Parathyroid adenoma (tissue), 2 donors: ENCODE measurements around the gene ATXN7L3.

Source experiments
- H2AFZ ChIP-seq: fragments of 300-600 bp; sonication (generic); one replicate; pipeline ENCODE4 v1.7.0; 2017; ENCODE audit warnings: antibody characterized with exemption, mild to moderate bottlenecking
- H3K27ac ChIP-seq: fragments of 300-600 bp; sonication (generic); one replicate; pipeline ENCODE4 v1.7.0; 2017
- H3K27me3 ChIP-seq: fragments of 300-600 bp; sonication (generic); one replicate; pipeline ENCODE4 v1.7.0; 2017; ENCODE audit warnings: low read length; ENCODE audit not compliant: control insufficient read depth, insufficient read depth
- H3K36me3 ChIP-seq: fragments of 300-600 bp; sonication (generic); one replicate; pipeline ENCODE4 v1.7.0; 2017; ENCODE audit warnings: low read length; ENCODE audit not compliant: control insufficient read depth, insufficient read depth
- H3K4me1 ChIP-seq: fragments of 300-600 bp; sonication (generic); one replicate; pipeline ENCODE4 v1.7.0; 2017; ENCODE audit warnings: control low read depth
- H3K4me2 ChIP-seq: fragments of 300-600 bp; sonication (generic); one replicate; pipeline ENCODE4 v1.7.0; 2017; ENCODE audit warnings: low read length
- H3K4me3 ChIP-seq: fragments of 300-600 bp; sonication (generic); one replicate; pipeline ENCODE4 v1.7.0; 2017; ENCODE audit warnings: low read depth, low read length
- H3K79me2 ChIP-seq: fragments of 300-600 bp; sonication (generic); one replicate; pipeline ENCODE4 v1.7.0; 2017; ENCODE audit warnings: control low read depth
- H3K9ac ChIP-seq: fragments of 300-600 bp; sonication (generic); one replicate; pipeline ENCODE4 v1.7.0; 2017; ENCODE audit warnings: mild to moderate bottlenecking
- H3K9me3 ChIP-seq: fragments of 300-600 bp; sonication (generic); one replicate; pipeline ENCODE4 v1.7.0; 2017; ENCODE audit warnings: low read length; ENCODE audit not compliant: control insufficient read depth
- TF ChIP-seq, protein P1 (sequence below): fragments of 300-600 bp; sonication (generic); IDR thresholded peaks from one replicate; pipeline ENCODE4 v1.7.0; 2017; ENCODE audit warnings: antibody characterized with exemption, mild to moderate bottlenecking
- donor health status: primary hyperparathyroidism.

The ATXN7L3 gene

DNA sequence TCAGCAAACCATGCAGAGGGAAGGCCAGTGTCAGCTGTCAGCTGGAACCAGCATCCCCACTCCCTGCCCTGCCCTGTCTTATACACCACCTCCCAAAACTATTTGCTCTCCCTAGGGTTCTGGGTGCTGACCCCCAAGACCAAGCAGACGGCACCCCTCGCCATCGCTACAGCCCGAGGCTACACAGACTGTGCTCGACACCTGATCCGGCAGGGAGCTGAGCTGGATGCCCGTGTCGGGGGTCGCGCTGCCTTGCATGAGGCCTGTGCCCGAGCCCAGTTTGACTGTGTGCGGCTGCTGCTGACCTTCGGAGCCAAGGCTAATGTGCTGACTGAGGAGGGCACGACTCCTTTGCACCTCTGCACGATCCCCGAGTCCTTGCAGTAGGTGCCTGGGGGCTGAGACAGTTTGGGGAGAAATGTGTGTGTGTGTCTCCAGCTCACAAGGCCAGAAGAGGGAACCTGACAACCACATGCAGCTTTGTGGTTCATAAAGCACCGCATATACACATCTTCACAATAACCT, 27.7 kb downstream of the ATXN7L3 start:
- H3K27ac ChIP-seq: no peak overlapping the region
- TF ChIP-seq, protein P1, sequence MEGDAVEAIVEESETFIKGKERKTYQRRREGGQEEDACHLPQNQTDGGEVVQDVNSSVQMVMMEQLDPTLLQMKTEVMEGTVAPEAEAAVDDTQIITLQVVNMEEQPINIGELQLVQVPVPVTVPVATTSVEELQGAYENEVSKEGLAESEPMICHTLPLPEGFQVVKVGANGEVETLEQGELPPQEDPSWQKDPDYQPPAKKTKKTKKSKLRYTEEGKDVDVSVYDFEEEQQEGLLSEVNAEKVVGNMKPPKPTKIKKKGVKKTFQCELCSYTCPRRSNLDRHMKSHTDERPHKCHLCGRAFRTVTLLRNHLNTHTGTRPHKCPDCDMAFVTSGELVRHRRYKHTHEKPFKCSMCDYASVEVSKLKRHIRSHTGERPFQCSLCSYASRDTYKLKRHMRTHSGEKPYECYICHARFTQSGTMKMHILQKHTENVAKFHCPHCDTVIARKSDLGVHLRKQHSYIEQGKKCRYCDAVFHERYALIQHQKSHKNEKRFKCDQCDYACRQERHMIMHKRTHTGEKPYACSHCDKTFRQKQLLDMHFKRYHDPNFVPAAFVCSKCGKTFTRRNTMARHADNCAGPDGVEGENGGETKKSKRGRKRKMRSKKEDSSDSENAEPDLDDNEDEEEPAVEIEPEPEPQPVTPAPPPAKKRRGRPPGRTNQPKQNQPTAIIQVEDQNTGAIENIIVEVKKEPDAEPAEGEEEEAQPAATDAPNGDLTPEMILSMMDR: no peak
- no peak overlapping the region for H3K9ac ChIP-seq
- H3K27me3 ChIP-seq: no peaks in the 10 kb centered on the region
- peaks cover 19% of the 10 kb centered on the region for H3K4me1 ChIP-seq
- no peaks in the 10 kb centered on the region for H3K36me3 ChIP-seq
- H3K4me3 ChIP-seq: no peak overlapping the region
- no peaks in the 10 kb centered on the region for H3K9me3 ChIP-seq
- H3K4me2 ChIP-seq: no peak overlapping the region
- no peak overlapping the region for H2AFZ ChIP-seq
- H3K79me2 ChIP-seq: no peaks in the 10 kb centered on the region

DNA sequence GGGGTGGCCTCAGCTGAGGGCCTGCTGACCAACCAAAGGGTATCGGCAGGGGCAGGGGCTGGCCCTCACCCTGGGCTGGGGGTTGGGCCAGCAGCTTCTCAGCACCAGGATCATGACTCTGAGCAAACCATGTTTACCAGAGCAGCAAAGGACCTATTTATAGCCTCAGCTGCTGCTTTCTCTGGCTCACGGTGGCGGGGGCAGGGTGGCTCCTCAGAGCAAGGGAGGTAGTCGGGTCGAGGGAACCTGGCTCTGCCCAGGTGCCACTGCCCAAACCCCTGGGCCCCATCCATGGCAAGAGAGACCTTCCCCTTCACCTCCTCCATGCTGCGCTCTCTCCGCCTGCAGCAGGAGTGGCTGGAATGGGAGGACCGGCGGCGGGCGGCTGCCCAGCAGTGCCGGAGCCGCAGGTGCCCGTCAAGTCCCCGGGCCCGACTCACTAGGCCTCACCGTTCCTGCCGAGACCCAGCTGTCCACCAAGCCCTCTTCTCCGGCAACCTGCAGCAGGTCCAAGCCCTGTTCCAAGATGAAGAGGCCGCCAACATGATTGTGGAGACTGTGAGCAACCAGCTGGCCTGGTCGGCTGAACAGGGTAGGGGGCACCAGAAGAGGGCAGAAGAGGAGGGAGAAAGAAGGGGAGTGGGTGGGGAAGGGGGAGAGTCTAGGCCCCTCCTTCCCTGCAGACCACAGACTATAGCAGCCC, 29.0 kb downstream of the ATXN7L3 start, which contains the start of gene ASB16:
Gene ASB16, plus strand, starts transcription at position 206 of the 703 bp plus-strand sequence. Its CDS starts 86 bp downstream, at position 292.
- TF ChIP-seq, protein P1: no peak
- H3K4me3 ChIP-seq: peak within 1 kb of the TSS; percentile 32
- H3K9ac ChIP-seq: no peak within 1 kb of the TSS

DNA sequence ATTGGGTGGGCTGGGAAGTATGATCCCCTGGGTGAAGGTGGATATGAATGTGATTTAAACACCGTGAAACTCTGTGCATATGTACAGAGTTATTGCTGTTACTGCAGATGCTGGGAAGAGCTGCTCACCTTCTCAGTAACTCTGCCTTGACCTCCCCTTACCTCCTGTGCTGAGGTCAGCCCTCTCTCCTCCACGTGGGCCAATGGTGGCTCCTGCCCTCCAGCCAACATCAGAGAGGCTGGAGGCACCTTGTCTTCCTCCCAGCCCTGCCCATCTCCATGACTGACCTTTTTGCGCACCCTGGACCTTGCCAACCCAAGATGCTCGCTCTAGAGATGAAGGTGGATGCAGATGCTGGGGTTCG, 29.6 kb downstream of the ATXN7L3 start:
- H3K4me3 ChIP-seq: peak overlapping the region; percentile 32

More for the DNA sequence above, 29.0 kb downstream of the ATXN7L3 start, which contains the start of gene ASB16:
- peak within 1 kb of the TSS; percentile 51 for H3K27ac ChIP-seq
- peak within 1 kb of the TSS; percentile 75 for H2AFZ ChIP-seq
- H3K79me2 ChIP-seq: no peaks in the 10 kb centered on the region
- H3K9me3 ChIP-seq: no peaks in the 10 kb centered on the region
- H3K4me2 ChIP-seq: peak within 1 kb of the TSS; percentile 65
- H3K27me3 ChIP-seq: no peaks in the 10 kb centered on the region
- H3K36me3 ChIP-seq: no peaks in the 10 kb centered on the region
- H3K4me1 ChIP-seq: peaks cover 19% of the 10 kb centered on the region

DNA sequence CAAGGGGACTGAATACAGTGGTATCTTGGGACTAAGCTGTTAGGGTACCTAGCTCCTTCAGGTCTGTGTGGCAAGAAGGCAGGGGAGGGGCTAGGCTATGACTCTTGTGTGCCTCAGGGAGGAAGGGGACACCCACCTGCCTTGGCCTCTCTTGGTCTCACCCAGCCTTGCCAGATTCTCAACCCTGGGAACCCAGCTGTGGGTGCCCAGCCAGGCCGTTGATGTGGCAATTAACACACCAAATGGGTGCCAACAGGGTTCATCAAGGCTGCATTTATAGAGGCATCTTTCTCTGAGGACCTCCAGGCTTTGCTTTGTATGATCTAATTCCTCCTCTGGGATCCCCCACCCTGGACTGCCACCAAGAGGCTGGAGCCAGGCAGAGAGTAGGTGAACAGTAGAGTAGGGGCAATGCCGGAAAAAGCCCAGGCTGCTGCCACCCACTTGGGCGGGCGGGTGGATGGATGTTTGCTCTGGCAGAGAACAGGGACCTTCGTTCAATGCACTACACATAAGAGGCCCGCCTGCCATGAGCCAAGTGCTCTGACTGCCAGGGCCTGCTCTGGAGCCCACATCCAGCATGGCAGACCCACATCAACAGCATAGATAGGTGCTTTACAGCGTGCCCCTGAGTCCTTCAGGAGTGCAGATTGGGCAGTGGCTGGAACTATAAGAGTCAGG, 32.4 kb downstream of the ATXN7L3 start:
- H3K36me3 ChIP-seq: no peaks in the 10 kb centered on the region
- TF ChIP-seq, protein P1: no peak
- no peak overlapping the region for H3K4me3 ChIP-seq
- no peaks in the 10 kb centered on the region for H3K9me3 ChIP-seq
- no peak overlapping the region for H3K4me2 ChIP-seq
- no peak overlapping the region for H3K9ac ChIP-seq
- no peak overlapping the region for H3K27ac ChIP-seq
- H3K27me3 ChIP-seq: no peaks in the 10 kb centered on the region
- no peaks in the 10 kb centered on the region for H3K79me2 ChIP-seq
- peaks cover 19% of the 10 kb centered on the region for H3K4me1 ChIP-seq
- H2AFZ ChIP-seq: no peak overlapping the region

More for the DNA sequence above, 29.6 kb downstream of the ATXN7L3 start:
- no peaks in the 10 kb centered on the region for H3K9me3 ChIP-seq
- no peak overlapping the region for H3K9ac ChIP-seq
- peak overlapping the region; percentile 75 for H2AFZ ChIP-seq
- H3K27ac ChIP-seq: peak overlapping the region; percentile 51
- H3K79me2 ChIP-seq: no peaks in the 10 kb centered on the region
- no peaks in the 10 kb centered on the region for H3K27me3 ChIP-seq
- H3K36me3 ChIP-seq: no peaks in the 10 kb centered on the region
- TF ChIP-seq, protein P1: no peak
- peaks cover 19% of the 10 kb centered on the region for H3K4me1 ChIP-seq
- peak overlapping the region; percentile 65 for H3K4me2 ChIP-seq
